ENCODE data around the gene TRIM45.

TRIM45 gene, protein sequence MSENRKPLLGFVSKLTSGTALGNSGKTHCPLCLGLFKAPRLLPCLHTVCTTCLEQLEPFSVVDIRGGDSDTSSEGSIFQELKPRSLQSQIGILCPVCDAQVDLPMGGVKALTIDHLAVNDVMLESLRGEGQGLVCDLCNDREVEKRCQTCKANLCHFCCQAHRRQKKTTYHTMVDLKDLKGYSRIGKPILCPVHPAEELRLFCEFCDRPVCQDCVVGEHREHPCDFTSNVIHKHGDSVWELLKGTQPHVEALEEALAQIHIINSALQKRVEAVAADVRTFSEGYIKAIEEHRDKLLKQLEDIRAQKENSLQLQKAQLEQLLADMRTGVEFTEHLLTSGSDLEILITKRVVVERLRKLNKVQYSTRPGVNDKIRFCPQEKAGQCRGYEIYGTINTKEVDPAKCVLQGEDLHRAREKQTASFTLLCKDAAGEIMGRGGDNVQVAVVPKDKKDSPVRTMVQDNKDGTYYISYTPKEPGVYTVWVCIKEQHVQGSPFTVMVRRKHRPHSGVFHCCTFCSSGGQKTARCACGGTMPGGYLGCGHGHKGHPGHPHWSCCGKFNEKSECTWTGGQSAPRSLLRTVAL

DNA sequence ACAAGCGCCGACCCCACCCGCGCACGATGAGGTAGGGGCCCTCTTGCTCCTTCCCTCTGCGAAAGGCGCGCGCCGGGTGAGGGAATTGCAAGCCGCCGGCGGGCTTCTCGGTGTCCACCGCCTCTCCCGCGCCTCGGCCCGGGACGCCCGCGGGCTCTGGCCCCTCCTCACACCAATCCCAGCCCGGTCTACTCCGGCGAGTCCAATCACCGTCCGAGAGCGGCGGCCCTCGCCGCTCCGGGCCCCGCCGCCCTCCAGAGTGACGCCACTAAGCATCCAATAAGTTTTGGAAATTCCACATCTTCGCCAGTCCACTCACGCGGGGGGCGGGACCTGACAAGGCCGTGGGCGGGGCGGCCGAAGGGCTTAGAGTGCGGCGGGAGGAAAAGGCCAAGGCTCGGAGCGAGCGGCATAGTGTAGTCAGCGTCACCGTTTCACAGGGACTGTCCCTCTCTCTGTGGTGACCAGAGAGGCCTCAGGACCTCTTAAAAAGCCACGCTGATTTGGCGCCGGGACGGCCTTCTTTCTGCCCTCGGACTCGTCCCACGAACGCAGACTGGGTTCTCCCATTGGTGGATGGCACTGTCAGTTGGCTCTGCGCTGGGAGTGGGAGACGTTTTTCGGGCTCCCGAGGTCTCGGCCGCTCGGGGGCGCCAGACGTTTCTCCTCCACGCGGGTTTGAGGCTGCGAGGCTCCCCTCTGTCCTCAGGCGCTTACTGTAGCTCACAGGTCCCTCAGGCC, at the start of gene TRIM45:
TRIM45 (minus strand) TSS at position 161 of the 741 bp plus-strand sequence. CDS start 548 bp downstream, outside the sequence.
- no peak for DNase-seq (ENCODE audit: low spot score)

DNA sequence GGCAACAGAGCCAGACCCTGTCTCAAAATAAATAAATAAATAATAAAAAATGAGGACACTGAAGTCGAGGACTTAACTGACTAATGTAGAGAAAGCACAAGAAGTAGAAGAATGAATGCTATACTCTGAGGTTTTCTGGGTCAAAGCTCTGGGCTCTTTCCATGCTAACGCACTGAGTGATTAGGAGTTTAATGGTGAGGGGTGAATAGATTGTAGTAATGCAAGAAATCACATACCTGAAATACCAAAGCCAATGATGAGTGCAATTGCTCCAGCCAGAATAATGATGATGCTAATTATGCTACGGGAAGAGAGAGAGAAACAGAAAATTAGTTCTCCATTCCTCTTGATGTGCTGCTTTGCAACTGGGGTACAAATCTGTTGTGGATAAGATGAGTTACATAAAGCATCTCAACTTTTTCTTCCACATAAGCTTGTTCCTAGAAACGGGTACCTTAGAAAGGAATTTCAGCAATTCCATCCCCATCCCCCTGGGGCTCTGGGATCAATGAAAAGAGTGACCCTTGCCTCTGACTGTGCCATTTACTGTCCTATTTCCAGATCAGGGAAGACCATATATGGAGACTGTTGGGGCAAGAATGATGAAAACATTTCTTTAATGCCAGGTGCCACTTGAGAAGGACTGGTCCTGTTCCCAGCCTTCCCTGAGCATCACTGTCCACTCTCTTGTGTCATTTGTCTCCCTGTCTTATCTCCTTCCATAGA, 48.5 kb upstream of the TRIM45 start:
- DNase-seq (ENCODE audit: low spot score): no peak

DNA sequence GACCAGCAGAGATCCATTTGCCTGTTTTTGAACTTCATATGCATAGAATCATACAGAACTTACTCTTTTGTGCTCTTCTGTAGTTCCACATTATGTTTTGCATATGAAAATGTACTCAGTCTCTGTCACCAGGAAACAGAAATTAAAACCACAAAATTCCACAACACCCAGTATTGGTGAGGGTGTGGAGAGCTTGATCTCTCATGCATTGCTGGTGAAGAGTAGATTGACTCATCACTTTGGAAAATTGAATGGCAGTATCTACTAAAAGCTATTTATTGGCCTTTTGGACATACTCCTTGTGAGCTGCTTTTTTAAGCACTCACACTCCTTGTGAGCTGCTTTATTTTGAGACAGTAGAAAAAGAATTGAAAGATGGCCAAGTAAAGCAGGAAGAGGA, 45.9 kb upstream of the TRIM45 start:
- DNase-seq (ENCODE audit: low spot score): no peak

GRCh38 chr1:117166076-117166475, 44.5 kb upstream of the TRIM45 start:
- no peak for DNase-seq (ENCODE audit: low spot score)

- DNase-seq (ENCODE audit: low spot score): no peak
These were observed 42.7 kb upstream of the TRIM45 start for GRCh38 chr1:117164209-117164608.

GRCh38 chr1:117162816-117163215, 41.3 kb upstream of the TRIM45 start:
- no peak for DNase-seq (ENCODE audit: low spot score)

- DNase-seq (ENCODE audit: low spot score): no peak
These were observed 40.3 kb upstream of the TRIM45 start for GRCh38 chr1:117161887-117162286.

DNA sequence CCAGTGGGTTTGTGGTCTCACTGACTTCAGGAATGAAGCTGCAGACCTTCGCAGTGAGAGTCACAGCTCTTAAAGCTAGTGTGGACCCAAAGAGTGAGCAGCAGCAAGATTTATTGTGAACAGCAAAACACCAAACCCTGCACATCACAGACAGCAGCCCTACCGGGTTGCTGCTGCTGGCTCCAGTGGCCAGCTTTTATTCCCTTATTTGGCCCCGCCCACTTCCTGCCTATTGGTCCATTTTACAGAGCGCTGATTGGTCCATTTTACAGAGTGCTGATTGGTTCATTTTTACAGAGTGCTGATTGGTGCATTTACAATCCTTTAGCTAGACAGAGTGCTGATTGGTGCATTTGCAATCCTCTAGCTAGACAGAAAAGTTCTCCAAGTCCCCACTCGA, 29.8 kb upstream of the TRIM45 start:
- peak; percentile 26 for DNase-seq (ENCODE audit: low spot score)

- no peak for DNase-seq (ENCODE audit: low spot score)
These were observed 28.8 kb upstream of the TRIM45 start for GRCh38 chr1:117150316-117150715.

- no peak for DNase-seq (ENCODE audit: low spot score)
These were observed 26.5 kb upstream of the TRIM45 start for GRCh38 chr1:117147856-117148588.

DNA sequence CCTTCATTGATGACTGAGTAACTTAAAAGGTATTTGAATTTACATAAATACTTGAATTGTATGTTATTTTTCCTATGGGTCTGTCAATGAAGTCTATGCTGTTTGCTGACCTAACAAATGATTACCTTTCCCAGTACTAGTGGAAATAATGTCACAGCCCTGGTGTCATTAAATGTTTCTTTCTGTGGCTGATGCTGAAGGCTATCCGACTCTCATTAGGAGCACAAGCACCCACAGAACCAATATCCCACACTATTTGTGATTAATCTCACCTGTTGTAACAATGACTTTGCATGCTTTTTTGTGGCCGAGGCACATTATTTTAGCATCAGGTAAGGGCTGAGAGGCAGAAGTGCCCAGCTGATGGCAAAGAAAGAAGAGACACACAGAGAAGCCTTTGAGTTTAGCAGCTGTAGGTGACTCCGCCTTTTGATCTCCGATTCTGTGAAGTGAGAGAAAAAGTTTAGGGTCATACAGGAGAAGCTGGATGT, 25.8 kb upstream of the TRIM45 start:
- no peak for DNase-seq (ENCODE audit: low spot score)

DNA sequence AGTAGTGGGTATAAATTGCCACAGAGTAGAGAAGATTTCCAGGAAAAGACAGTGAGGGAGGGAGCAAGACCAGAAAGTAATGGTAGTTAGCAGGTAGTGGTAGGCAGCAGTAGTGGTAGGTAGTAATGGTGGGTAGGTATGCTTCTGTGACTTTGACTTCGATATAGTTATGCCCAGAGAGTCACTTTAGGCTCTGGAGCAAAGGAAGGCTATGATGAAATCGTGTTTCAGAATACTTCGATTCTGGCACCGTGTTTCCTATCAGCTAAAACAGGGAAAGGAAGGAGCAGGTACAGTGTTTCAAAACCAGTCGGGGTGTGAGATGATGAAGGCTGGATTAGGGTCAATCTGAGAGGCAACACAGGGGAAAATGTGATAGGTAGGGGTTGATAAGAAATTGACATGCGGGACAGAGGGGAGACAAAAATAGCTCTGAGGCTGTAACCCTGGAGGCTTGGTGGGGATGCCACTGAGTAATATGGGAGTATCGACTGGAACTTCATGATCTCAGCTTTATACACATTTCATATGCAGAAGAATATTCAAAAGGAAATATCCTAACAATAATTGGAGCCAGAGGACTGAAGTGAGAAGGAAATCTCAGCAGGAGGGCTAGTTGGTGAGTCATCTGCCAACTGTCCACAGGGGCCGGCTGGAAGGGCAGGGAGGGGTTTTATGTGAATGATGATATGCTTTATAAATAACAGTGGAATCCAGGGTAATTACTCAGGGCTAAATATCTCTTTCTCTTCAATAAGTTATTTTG, 25.2 kb upstream of the TRIM45 start:
- DNase-seq (ENCODE audit: low spot score): no peak

GRCh38 chr1:117146072-117146471, 24.5 kb upstream of the TRIM45 start:
- DNase-seq (ENCODE audit: low spot score): no peak

DNA sequence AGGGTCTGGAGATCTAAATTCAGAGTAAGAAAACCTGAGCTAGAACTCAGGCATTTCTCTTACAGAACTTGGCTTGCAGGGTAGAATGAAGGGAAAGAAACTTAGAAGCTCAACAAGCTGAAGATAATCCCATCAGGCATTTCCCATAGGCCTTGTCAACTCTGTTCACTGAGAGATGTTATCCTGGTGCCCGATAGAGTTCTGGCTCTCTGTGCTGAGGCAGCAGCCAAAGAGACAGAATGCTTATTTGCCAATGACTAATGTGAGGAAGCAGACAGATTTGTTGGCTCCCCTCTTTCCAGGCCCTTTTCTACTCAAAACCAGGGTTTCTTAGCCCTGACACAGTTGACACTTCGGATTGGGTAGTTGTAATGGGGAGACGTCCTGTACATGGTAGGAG, 22.3 kb upstream of the TRIM45 start:
- DNase-seq (ENCODE audit: low spot score): no peak

- no peak for DNase-seq (ENCODE audit: low spot score)
These were observed 21.6 kb upstream of the TRIM45 start for GRCh38 chr1:117143172-117143571.

DNA sequence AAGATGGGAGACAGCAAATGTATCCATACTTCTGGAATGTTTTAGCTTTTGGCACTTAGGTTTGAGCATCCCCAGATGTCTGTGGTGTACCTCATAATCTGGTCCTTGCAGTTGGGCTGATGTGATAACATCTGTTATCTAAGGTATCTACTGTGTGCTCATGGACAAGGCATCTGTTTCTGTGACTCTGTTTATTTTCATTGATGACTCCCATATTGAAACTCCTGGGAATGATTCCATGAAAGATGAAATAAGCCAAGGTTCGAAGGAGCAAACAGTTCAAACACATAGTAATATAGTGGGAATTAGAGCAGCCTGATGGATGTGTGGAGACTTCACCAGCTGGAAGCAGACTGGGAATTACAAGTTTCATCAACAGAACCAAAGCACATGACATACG, 20.7 kb upstream of the TRIM45 start:
- DNase-seq (ENCODE audit: low spot score): no peak

- DNase-seq (ENCODE audit: low spot score): no peak
These were observed 17.0 kb upstream of the TRIM45 start for GRCh38 chr1:117138561-117138960.

- no peak for DNase-seq (ENCODE audit: low spot score)
These were observed 16.6 kb upstream of the TRIM45 start for GRCh38 chr1:117138106-117138505.

DNA sequence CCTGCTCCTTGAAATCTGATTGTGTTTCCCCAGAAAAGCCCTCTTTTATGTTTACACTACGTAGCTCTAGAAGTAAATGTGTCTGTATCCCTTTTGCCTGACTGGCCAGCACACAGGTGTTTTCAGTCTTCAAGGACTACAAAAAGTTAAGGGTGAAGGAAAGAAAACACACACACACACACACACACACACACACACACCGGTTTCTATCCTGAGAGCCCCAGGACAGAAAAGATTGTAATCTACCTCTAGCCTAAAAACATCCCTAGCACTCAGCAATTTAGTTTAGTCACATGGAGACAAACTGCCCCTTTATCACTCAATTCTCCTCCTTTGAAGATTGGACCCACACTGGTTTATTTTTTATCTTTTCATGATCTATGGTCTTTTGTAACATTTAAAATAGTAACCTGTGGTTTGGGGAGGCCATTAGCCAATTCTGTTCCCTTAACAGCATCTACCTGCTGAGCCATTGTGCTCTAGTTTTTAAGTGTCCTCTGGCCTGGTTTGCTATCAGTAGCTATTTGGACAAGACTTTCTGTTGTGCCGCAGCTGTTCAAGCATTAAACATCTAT, 15.8 kb upstream of the TRIM45 start:
- DNase-seq (ENCODE audit: low spot score): no peak

DNA sequence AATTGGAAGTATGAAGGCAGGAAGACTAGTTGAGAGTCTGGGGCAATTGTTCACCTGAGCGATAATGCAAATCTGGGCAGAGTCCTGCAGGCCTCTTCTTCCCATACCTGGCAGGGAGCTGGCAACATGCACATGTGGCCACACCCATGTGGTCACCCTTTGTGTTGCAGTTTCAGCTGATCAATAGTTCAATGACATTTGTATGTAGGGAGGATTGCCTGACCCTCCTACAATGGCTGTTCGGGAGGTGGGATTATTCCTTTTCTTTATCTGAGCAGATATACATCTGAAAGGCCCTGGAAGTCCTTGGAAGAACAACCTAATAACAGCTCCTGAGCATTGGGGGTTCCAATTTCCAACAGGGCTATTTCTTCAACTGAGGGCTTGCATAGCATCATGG, 15.2 kb upstream of the TRIM45 start:
- DNase-seq (ENCODE audit: low spot score): no peak

All from NAMALWA (cell line).